H54 (cell line): ENCODE results near the gene IZUMO4.

Source experiments
- DNase-seq: peaks from one replicate; pipeline ENCODE4 v3.0.0; 2011; ENCODE audit warnings: low spot score, mixed read lengths; ENCODE audit not compliant: insufficient read length
- FAIRE-seq: peaks from 3 replicates; lab custom pipeline; 2011; peaks lifted over from hg19 to GRCh38; lab: Jason Lieb, UNC
- POLR2A ChIP-seq: IDR thresholded peaks from 2 replicates; pipeline ENCODE4 v1.6.1; 2011; ENCODE audit warnings: low read depth, mild to moderate bottlenecking, low read length

The IZUMO4 gene

GRCh38 chr19:2114218-2114617 lies 17.5 kb downstream of the IZUMO4 start:
- TF ChIP-seq POLR2A = no peak
- FAIRE-seq = no peak

GRCh38 chr19:2114821-2115220 lies 18.1 kb downstream of the IZUMO4 start:
- DNase-seq = no peak
- no peak for TF ChIP-seq POLR2A

More at GRCh38 chr19:2114218-2114617, 17.5 kb downstream of the IZUMO4 start:
- no peak for DNase-seq

GRCh38 chr19:2115324-2115723 lies 18.6 kb downstream of the IZUMO4 start:
- FAIRE-seq (no peak), DNase-seq (no peak)
- no peak for TF ChIP-seq POLR2A

More at GRCh38 chr19:2114821-2115220, 18.1 kb downstream of the IZUMO4 start:
- no peak for FAIRE-seq

GRCh38 chr19:2115911-2116426 lies 19.3 kb downstream of the IZUMO4 start:
- FAIRE-seq (no peak), DNase-seq (no peak)
- no peak for TF ChIP-seq POLR2A

GRCh38 chr19:2116507-2116906 lies 19.8 kb downstream of the IZUMO4 start:
- TF ChIP-seq POLR2A = no peak
- DNase-seq = no peak
- no peak for FAIRE-seq

- FAIRE-seq (no peak), DNase-seq (no peak)
- TF ChIP-seq POLR2A = no peak
Observed at GRCh38 chr19:2117215-2117960, 20.7 kb downstream of the IZUMO4 start.

- FAIRE-seq (no peak), DNase-seq (no peak)
- no peak for TF ChIP-seq POLR2A
Observed at GRCh38 chr19:2118438-2118837, 21.7 kb downstream of the IZUMO4 start.

- no peak for TF ChIP-seq POLR2A
- FAIRE-seq = no peak
- DNase-seq = no peak
Observed at GRCh38 chr19:2119921-2120785, 23.4 kb downstream of the IZUMO4 start.

- TF ChIP-seq POLR2A = no peak
- FAIRE-seq (no peak), DNase-seq (no peak)
Observed at GRCh38 chr19:2120821-2121220, 24.1 kb downstream of the IZUMO4 start.

- TF ChIP-seq POLR2A = no peak
- no peak for FAIRE-seq
- no peak for DNase-seq
Observed at GRCh38 chr19:2121416-2122051, 24.8 kb downstream of the IZUMO4 start.

- no peak for TF ChIP-seq POLR2A
- DNase-seq (no peak), FAIRE-seq (no peak)
Observed at GRCh38 chr19:2122251-2122650, 25.5 kb downstream of the IZUMO4 start.

GRCh38 chr19:2122982-2123381 lies 26.3 kb downstream of the IZUMO4 start:
- TF ChIP-seq POLR2A = no peak
- DNase-seq (no peak), FAIRE-seq (no peak)

- TF ChIP-seq POLR2A = no peak
- no peak for DNase-seq
- FAIRE-seq = no peak
Observed at GRCh38 chr19:2123682-2124387, 27.1 kb downstream of the IZUMO4 start.
